ENCODE results near the gene PIM1. TPM values are rescaled to one million over a fixed set of nuclear protein-coding genes. Genes with fewer than 3 reads are reported as not detected.

The PIM1 gene
- total and polyA plus RNA-seq, 9 of the 15 experiments (the other 6 are each of a cell fraction or from before 2014, with no cell fraction given), result 19.0 to 789 (median 212) TPM

DNA sequence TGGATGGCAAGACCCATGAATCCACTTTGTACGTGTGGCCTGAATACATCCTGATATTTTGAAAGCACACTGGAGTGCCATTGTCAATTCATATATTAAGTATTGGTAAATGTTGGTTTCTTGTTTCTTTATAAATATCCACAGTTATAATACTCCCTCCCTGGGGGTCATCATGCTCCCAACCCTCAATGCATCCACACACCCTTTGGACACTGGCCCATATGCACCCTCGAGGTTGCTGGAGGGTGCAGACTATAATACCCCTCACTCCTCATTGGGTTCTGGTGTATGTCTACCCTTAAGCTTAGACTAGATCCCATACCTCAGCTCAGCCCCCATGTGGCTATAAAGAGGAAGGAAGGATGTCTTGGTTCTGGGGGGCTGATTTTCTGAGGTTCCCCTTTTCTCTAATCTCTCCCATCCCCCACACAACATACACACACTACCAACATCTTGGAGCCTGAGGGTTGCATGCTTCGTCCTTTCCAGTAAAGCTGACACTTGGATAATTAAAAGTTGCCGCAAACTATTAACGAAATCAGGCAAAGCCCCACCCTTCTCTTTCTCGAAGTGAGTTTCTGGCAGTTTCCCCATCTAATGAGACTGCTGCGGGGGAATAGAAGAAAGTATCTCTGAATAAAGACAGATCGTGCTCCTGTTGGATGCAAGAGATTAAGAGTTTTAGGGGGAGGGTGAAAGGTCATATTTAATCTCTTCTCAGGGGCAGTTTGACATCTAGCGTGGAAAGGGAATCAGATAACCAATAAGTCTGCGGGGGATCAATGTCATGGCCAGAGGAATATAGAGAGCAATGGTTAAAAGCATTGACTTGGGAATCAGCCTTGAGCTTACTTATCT, 7.4 kb downstream of the PIM1 start (continued):
- no peak for TF ChIP-seq ILF3 (IDR thresholded peaks at IDR 0.05; ENCODE audit: borderline replicate concordance)
- no peak for TF ChIP-seq ZNF431 (CRISPR knock-in tag; IDR thresholded peaks at IDR 0.05)
- TF ChIP-seq HDAC1 (IDR thresholded peaks at IDR 0.05), result peak in 1 of 2 experiments; percentile 79; a peak in 2 of 4 replicates
- no peak; the same call in 1 of the 2 replicates for TF ChIP-seq NFE2 (IDR thresholded peaks at IDR 0.05; ENCODE audit: low read depth)
- no peak for TF ChIP-seq TCF7L2 (IDR thresholded peaks at IDR 0.05; ENCODE audit: low read depth, low read length)
- TF ChIP-seq PURB (CRISPR knock-in tag; IDR thresholded peaks at IDR 0.05; ENCODE audit: low read depth), result no peak
- TF ChIP-seq KLF1 (tag; IDR thresholded peaks at IDR 0.05), result no peak
- no peak for TF ChIP-seq JUNB (CRISPR knock-in tag; conservative IDR thresholded peaks at IDR 0.05)
- TF ChIP-seq, protein P1, sequence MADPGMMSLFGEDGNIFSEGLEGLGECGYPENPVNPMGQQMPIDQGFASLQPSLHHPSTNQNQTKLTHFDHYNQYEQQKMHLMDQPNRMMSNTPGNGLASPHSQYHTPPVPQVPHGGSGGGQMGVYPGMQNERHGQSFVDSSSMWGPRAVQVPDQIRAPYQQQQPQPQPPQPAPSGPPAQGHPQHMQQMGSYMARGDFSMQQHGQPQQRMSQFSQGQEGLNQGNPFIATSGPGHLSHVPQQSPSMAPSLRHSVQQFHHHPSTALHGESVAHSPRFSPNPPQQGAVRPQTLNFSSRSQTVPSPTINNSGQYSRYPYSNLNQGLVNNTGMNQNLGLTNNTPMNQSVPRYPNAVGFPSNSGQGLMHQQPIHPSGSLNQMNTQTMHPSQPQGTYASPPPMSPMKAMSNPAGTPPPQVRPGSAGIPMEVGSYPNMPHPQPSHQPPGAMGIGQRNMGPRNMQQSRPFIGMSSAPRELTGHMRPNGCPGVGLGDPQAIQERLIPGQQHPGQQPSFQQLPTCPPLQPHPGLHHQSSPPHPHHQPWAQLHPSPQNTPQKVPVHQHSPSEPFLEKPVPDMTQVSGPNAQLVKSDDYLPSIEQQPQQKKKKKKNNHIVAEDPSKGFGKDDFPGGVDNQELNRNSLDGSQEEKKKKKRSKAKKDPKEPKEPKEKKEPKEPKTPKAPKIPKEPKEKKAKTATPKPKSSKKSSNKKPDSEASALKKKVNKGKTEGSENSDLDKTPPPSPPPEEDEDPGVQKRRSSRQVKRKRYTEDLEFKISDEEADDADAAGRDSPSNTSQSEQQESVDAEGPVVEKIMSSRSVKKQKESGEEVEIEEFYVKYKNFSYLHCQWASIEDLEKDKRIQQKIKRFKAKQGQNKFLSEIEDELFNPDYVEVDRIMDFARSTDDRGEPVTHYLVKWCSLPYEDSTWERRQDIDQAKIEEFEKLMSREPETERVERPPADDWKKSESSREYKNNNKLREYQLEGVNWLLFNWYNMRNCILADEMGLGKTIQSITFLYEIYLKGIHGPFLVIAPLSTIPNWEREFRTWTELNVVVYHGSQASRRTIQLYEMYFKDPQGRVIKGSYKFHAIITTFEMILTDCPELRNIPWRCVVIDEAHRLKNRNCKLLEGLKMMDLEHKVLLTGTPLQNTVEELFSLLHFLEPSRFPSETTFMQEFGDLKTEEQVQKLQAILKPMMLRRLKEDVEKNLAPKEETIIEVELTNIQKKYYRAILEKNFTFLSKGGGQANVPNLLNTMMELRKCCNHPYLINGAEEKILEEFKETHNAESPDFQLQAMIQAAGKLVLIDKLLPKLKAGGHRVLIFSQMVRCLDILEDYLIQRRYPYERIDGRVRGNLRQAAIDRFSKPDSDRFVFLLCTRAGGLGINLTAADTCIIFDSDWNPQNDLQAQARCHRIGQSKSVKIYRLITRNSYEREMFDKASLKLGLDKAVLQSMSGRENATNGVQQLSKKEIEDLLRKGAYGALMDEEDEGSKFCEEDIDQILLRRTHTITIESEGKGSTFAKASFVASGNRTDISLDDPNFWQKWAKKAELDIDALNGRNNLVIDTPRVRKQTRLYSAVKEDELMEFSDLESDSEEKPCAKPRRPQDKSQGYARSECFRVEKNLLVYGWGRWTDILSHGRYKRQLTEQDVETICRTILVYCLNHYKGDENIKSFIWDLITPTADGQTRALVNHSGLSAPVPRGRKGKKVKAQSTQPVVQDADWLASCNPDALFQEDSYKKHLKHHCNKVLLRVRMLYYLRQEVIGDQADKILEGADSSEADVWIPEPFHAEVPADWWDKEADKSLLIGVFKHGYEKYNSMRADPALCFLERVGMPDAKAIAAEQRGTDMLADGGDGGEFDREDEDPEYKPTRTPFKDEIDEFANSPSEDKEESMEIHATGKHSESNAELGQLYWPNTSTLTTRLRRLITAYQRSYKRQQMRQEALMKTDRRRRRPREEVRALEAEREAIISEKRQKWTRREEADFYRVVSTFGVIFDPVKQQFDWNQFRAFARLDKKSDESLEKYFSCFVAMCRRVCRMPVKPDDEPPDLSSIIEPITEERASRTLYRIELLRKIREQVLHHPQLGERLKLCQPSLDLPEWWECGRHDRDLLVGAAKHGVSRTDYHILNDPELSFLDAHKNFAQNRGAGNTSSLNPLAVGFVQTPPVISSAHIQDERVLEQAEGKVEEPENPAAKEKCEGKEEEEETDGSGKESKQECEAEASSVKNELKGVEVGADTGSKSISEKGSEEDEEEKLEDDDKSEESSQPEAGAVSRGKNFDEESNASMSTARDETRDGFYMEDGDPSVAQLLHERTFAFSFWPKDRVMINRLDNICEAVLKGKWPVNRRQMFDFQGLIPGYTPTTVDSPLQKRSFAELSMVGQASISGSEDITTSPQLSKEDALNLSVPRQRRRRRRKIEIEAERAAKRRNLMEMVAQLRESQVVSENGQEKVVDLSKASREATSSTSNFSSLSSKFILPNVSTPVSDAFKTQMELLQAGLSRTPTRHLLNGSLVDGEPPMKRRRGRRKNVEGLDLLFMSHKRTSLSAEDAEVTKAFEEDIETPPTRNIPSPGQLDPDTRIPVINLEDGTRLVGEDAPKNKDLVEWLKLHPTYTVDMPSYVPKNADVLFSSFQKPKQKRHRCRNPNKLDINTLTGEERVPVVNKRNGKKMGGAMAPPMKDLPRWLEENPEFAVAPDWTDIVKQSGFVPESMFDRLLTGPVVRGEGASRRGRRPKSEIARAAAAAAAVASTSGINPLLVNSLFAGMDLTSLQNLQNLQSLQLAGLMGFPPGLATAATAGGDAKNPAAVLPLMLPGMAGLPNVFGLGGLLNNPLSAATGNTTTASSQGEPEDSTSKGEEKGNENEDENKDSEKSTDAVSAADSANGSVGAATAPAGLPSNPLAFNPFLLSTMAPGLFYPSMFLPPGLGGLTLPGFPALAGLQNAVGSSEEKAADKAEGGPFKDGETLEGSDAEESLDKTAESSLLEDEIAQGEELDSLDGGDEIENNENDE (IDR thresholded peaks at IDR 0.05; ENCODE audit: low read depth, low read length), result peak; percentile 17
- peak; percentile 68 for TF ChIP-seq VEZF1 (CRISPR knock-in tag; IDR thresholded peaks at IDR 0.05)
- TF ChIP-seq ZNF263 (CRISPR knock-in tag; IDR thresholded peaks at IDR 0.05; ENCODE audit: borderline replicate concordance), result 0 out of 2 replicates have a peak, but pooled peaks have one; percentile 18
- no peak; the same call in 1 of the 2 replicates for TF ChIP-seq ZBTB7A (IDR thresholded peaks at IDR 0.05; ENCODE audit: borderline replicate concordance, control insufficient read depth, low read depth, low read length)
